NAMALWA (cell line): ENCODE measurements around the gene GFOD1.

Source experiments
- DNase-seq: peaks from one replicate; pipeline ENCODE4 v3.0.0-alpha.2; 2015; ENCODE audit warnings: low spot score

GFOD1 gene

DNA sequence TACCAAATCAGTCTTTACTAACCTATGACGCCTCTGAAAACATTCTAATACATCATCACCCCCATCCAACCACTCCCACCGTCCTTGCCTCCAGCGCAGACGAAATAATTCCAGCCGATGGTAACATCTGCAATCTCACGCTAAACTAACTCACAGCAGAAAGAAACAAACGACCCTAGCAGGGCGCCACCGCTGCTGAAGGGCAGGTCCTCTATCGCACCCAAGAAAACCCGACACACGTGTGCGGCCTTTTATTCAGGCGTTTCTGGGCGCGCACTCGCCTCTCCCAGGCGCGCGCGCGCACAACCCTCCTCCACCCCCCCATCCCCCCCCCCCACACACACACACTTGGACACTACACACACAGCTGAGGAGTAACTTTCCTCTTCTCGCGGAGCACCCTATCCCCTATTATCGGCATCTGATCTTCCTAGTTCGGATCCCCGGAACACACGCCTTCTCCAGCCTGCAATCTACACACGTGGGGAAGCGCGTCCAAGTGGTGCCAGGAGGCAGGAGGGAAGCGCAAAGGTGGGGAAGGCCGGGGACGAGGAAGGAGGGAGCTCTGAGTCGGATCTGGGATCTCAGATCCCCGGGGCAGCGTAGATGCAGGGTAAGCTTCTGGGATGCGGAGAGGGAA lies 1.4 kb downstream of the GFOD1 start:
- peak; percentile 89 for DNase-seq

DNA sequence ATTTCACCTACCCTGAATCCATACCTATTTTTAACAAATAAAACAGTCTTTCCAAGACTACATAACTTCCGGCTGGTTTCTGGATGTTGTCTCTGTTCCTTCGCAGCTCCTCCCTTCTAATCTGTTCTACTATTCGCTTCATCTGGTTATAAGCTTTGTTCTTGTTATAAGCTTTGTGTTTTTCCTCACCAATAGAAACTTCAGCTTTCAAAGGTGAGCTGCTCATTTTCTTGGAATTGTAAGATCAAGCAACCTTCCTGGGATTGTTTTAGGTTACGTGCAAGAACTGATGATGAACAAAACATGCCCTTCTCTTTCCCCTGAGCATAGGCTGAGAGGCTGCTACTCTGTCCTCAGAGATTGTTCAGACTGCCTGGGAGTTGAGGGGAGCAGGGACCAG lies 2.1 kb downstream of the GFOD1 start:
- peak; percentile 43 for DNase-seq

DNA sequence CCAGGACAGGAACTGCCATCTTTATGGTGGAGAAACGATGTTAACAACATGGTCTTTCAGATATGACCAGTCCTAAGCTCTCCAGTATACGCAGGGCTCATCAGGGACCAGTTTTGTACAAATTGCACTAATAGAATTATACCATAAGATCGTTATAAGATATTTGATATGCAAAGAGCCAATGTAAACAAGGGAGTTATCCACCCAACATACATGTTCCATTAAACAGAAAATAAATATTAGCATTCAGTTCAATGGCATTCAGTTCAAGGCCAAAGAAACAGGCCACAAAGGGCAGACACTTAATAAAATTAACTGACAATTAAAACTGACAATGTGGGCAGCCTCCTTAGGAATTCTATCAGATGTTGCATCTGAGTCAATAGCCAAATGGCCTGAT lies 2.6 kb downstream of the GFOD1 start:
- DNase-seq, result no peak

DNA sequence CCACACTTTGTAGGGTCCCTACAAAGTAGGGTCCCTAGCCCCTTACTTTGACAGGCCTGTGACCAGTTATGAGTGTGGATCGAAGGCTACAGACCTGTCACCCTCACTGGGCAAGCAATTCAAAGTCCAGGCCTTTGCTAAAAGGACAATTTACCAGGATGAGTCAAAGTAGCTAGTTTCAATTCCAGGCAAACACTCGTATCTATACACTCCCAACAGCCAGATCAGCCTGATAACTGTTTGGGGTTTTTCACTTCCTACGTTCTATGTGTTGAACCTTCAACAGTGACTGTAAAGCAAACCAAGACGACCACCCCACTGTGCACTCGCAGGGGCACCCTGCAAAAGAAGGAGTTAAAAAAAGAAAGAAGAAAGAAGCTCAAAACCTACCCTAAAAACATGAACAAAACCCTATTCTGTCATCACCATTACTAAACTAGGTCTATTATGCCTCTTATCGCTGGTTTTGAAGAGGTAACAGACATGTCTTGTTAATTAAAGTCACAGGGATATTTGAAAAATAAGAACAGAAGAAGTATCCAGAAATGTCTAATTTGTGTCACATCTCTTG lies 3.2 kb downstream of the GFOD1 start:
- no peak for DNase-seq

DNA sequence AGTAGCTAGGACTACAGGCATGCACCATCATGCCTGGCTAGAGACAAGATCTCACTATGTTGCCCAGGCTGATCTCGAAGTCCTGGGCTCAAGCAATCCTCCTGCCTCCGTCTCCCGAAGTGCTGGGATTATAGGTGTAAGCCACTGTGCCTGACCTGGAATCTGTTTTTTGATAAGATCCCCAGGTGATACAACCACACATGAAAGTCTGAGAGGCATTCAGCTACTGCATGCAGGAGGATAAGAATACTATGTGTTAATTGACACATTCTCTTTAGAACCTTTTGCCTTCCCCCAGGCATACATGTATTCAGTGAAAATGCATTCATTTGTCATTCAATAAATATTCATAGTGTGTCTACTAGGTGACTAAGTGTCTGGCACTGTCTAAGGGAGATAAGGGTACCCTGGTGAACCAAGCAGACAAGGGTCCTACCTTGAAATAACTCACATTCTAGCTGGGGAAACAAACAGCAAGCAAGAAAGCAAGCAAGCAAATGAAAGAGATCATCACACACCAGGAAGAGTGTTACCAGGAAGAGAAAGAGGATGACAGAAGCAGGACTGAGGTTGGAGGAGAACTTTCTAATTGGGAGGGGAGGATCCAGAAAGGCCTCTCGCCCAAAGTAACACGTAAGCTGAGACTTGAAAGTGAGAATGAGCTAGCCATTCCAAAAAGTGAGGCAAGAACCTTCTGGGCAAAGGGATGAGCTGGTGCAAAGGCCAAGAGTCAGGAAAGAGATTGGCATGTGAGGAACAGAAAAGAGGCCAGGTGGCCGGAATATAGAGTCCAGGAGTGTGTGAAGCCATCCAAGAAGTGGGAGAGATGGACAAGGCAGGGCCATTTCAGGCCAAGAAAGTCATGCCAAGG lies 6.5 kb downstream of the GFOD1 start:
- no peak for DNase-seq

DNA sequence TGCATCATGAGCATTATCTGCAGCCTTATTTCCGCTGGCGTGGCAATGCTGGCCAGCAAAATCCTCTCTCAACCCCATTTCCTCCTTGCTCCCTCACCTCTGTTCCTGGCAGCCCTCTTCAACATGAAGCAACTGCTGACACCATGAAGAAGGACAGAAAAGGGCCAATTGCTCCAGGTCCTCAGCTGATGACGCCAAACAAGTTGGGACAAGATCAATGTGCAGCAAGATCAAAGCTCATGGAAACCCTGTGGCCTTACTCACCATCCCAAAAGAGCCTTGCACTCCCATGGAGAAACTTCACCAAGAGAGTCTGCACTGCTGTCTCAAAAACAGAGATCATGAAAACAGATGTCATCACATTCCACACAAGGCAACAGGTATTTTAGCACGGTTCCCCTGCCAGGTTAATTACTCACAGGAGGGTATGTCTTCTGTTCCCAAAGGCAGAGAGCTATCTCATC lies 7.4 kb downstream of the GFOD1 start:
- no peak for DNase-seq

DNA sequence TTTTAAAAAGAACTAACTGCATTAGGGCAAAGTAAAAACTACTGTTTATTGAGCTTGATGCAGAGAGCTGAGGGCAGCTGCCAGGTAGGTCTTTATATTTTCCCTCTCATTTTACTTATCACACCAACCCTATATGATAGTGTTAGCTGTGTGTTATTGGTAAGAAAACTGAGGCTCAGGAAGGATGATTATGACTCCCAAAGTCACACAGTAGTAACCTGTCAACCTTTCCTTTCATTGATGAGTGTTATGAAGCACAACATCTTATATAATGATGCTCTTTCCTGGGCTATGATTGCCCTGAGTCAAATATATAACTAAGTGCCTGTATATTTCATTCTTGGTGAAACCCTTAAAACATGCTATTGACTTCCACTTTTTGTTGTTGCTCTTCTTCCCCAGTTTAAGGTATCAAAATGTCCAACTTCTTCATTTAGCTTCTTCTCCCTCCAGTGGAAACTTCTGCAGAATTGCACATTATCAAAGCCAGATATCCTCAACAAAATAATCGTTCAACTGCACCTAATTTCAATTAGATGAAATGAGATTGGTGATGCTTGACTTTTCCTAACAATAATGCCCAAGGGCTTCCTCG lies 8.1 kb downstream of the GFOD1 start:
- no peak for DNase-seq

DNA sequence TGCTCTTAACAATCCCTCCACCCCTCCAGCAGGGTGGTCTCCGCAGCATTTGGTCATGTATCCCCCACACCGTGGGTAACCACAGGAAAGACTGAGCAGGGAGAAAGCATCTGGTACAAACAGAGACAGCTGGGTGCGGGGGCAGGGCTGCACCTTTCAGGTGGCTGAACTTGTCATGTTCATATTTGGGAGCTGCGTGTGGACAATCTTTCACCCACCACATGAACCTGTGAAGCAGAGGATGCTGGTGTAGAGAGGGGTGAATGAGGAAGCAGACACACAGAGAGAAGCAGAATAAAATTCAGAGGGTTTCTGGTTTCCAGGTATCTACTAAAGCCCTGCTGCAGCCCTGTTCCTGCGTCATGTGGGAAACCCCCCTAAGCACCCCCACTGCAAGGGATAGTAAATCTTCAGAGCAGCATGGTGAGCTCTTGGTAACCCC lies 8.9 kb downstream of the GFOD1 start:
- DNase-seq, result no peak

DNA sequence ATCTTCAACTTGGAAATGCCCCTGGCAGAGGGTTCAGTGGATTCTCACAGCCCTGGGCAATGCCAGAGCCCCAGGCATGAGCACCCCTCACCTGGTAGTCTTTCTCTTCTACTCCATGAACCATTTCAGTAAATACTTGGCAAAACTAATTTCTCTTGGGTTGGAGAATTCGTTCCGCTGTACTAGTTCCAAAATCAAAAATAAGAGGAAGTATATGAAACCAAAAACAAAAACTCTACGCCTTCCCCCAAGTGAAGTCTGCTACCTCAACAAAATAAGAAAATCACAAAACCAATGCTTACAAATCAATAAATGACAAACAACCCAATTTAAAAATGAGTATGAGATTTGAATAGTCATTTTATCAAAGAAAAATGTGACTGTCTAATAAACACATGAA lies 12.6 kb downstream of the GFOD1 start:
- no peak for DNase-seq

DNA sequence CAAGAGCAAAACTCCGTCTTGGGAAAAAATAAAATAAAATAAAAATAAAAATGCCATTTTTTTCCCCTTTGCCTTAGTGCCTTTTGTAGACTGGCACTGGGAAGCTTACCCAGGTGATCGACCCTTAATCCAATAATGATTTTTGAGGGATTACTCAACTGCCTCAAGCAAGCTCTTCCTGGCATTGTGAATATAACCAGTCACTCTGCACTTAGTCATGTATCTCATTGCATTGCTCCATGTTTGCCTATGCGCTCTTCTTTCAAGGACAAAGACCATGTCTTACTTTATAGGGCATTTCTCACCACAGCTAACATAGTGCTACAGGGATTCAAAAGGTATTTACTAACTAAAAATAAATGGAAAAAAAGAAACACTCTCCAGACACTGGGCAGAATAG lies 13.0 kb downstream of the GFOD1 start:
- DNase-seq, result no peak

DNA sequence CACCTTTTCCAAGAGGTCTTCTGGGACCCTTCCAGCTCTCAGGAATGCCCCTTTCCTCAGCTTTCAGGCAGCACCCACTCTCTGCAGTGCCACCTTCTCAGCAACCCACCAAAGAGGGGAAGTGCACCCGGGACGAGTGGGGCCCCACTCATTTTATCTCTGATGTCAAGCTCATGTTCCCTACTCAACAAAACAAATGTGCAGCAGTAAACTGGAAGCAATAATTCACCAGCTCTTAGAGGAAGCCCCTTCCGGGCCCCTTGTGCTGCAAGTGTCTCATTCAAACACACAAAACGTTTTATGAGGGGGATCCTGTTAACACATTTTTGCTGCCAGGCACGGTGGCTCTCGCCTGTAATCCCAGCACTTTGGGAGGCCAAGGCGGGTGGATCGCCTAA lies 13.6 kb downstream of the GFOD1 start:
- no peak for DNase-seq

DNA sequence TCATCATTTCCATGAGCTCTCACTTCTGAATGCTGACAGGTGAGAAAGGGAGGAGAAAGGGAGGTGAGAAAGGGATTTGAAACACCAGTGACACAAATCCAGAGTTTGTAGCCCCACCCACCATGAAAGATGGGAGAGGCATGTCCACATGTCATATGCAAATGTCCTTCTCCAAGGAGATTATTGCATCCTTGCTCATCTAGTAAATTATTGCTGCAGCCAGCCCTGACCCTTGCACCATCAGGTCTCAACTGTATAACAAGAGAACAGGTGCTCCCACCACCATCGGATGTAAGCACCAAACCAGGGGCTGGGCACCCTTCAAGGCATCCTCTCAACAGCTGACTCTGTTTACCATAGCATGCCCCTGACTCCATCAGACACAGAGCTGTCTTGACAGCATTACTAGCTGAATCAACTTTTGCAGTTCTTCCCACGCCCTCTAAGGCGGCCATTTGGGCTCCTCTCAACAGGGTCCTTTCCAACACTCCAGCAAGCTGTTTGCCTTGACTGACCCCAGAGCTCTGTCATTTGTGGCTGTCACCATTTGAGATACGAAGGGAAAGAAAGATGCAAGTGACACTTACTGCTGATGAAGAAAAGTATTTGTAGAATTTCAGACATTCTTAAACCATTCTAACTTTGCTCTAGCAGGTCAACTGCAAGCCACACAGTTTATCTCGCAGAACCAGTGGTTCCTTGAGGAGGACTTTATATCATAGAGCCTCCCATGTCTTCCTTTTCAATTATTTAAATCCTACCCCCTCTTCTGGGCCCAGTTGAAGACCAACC lies 14.2 kb downstream of the GFOD1 start:
- no peak for DNase-seq

DNA sequence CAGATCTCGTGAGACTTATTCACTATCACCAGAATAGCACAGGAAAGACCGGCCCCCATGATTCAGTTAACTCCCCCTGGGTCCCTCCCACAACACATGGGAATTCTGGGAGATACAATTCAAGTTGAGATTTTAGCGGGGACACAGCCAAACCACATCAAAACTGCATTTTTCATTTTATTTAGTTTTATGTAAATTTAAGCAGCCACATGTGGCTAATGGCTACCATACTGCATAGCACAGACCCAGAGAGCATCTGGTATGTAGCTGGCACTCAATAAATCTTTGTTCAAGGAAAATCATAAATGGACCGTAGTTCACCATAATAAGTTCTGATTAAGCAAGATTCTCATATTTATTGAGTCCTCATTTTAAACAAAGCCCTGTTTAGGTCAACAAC lies 15.3 kb downstream of the GFOD1 start:
- no peak for DNase-seq

DNA sequence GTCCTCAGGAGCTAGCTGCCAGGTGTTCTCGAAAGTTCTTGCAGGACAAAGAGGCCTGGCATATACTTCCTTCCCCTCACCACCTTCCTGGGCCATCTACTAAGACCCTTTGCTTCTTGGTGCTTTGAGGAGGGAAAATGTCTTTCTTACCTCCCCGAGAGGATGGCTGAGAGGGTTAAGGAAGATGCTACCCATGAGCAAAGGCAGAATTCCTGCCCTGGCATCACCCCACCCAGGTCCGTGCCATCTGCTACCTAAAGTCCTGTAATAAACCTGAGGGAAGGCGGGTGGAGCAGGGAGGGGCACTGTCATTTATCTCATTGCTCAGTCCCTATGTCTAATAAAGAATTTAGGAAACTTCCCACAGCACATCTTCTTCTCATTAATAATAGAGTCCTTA lies 16.2 kb downstream of the GFOD1 start:
- DNase-seq, result no peak

DNA sequence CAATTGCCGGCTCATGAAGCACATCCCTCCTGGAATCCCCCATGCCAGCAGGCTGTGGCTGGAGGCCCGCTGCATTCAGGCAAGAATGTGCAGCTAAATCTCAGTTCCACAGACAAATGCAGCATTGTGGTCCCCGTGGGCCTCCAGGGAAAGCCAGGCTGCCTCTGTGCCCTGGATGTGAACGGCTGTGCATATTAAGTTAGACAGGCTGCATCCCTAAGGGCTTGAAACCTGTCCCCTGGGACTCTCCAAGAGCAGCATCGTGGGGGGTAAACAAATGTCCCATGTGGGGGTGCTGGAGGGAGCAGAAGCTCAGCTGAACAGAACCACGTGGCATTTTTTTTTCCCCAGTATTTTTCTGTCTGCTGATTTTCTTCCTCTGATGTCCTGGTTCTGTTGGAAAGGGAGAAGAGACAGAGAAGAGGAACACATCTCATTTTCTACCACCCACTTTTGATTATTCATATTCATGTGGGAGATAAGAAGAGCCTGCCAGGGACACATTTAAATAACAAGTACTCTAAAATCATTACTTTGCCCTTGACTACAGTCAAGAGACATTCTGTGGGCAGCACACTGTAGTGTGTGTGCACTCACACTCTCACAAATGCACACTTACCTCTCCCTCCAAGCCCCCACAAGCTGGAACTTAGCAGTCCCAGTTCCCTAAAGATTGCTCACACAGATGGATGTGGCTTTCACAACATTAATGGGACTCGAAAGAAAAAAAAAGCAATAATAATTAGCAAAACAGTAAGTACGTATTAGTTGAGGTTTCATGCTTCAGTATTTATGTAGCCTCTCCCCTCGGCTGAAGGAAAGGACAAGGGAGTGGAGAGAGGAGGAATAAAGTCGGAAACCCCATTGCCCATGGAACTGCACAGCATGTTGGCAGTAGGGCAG lies 16.9 kb downstream of the GFOD1 start:
- DNase-seq, result no peak

DNA sequence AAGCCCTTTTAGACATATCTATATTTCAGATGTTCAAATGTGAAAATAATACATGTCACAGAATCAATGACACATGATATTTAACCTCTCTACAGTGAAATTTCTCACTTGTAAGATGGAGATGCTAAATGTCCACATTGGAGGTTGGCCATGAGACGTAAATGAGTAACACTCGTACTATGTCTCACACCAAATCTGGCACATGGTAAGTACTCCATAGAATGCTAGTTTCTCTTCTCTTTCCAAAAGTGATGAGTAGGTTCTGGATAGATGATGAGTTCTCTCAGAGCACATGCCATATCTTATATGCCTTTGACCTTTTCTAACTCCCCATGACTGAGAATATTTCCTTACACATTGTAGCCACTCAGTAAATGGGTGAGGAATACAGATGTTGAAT lies 17.7 kb downstream of the GFOD1 start:
- no peak for DNase-seq

DNA sequence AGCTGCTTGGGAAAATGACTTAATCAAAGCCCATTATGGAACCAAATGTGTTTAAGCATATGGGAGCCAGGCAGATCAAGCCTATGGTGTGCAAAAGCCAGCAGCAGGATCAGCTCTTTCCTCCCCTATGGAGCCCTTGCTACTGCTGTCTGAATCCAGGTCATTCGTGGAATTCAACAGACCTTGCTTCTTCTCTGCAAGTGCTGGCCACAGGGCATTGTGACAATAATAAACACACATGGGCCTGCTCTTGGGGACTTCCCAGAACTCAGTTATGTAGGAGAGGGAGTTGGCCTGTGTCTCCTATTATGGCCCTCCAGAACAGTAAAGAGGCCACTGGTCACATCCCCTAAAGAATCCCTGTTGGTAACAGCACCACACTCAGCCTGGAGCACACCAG lies 18.6 kb downstream of the GFOD1 start:
- no peak for DNase-seq

DNA sequence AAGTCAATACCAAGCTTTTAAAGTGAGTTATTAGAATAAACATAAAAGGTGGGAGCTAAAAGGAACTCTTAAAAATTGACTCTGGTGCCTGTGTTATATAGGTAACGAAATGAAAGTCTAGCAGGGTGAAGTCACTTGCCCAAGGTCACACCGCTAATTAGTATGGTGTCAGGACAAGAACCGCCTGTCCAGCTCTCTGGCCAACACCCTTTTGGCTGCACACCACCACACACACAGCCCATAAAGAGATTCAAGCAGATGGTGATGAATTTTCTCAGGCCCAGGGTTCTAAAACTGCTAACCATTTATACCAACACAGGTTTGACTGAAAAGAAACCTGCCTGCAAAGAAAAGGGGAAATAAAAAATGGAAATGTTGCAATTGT lies 20.2 kb downstream of the GFOD1 start:
- DNase-seq, result no peak

DNA sequence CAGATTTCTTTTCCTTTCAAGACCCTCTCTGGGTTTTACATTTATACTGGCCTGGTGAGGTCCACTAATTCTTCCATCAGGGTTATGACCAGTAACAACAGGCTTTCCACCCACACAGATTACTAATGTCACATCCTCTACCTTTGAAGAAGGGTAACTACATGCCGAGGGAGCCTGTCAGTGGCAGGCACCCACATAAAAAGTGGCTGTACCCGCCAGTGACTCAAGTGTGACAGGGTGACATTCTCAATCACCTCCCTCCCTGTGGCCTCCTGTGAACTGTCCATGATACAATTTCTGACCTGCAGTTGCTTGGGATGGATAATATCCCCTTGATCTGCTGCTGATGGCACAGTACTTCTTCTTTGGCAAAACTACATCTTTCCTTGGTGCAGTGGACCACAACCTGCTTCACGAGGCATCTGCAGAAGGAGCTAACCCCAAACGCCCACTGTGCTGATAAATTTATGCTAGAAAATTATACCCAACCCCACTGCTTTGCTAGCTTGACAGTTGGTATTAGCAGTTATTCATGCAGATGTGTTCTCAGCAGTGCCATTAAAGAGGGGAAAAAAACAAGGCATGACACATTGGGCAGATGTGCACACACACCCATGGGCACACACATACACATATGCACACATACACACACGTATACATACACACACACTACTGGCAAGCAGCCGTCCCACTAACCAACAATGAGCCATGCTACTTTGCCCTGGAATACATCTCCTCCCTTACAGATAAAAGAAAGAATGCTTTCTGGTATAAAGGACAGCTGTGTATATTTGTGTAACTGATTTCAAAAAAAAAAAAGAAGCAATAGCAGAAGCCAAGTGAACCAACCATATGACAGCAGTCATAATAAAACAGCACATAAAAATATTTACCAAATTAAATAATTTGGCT lies 20.8 kb downstream of the GFOD1 start:
- no peak for DNase-seq

DNA sequence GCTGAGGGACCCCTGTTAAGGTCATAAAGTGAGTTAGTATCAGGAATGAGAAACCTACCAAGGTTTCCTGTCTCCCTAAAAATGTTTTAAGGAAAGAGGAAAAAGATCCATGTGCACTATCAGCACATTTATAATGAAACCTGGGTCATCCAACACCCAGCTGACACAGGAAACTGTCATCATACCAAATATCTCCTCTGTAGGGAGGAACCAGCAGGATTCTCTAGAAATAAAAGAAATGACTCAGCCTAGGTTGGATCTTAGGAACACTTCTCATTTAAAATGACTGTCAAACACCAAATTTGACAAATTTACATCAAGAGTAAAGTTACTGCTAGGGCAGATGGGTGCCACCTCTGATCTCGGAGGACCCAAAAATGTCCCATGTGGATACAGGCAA lies 21.7 kb downstream of the GFOD1 start:
- no peak for DNase-seq
